Mesothelial cell of epicardium (in vitro differentiated cells): ENCODE data around the gene ANKS1A. TPM values are rescaled to one million over a fixed set of nuclear protein-coding genes. Genes with fewer than 3 reads are reported as not detected.

Experiments used
- DNase-seq, 2 experiments: peaks; one replicate each; pipeline ENCODE4 v3.0.0; 2021; ENCODE audit warnings: low spot score in 2 of 2; ENCODE audit not compliant: unreplicated experiment in 2 of 2
- H3K27ac Mint-ChIP-seq: 2 replicates; pipeline ENCODE4 v1.8.0; 2021; ENCODE audit warnings: mixed read lengths
- H3K27me3 Mint-ChIP-seq: 2 replicates; pipeline ENCODE4 v1.8.0; 2021; ENCODE audit warnings: low read depth, mixed read lengths
- H3K36me3 Mint-ChIP-seq: 2 replicates; pipeline ENCODE4 v1.8.0; 2021; ENCODE audit warnings: mixed read lengths
- H3K4me1 Mint-ChIP-seq: 2 replicates; pipeline ENCODE4 v1.8.0; 2021; ENCODE audit warnings: mixed read lengths
- H3K4me3 Mint-ChIP-seq: 2 replicates; pipeline ENCODE4 v1.8.0; 2021; ENCODE audit warnings: mild to moderate bottlenecking, moderate library complexity, mixed read lengths
- H3K9me3 Mint-ChIP-seq: 2 replicates; pipeline ENCODE4 v1.8.0; 2021; ENCODE audit warnings: mixed read lengths
- total RNA-seq: library from RNA; stranded (reverse); gene quantifications from 3 replicates; pipeline ENCODE4 v1.2.1, GENCODE V29; 2021
- TF ChIP-seq, protein P1 (sequence below): fragments of 200-600 bp; sonication (generic); IDR thresholded peaks from one replicate; pipeline ENCODE4 v1.5.0; 2021; ENCODE audit warnings: antibody characterized with exemption; ENCODE audit not compliant: unreplicated experiment

Gene ANKS1A
- total RNA-seq, 1 donor from 2014 or later: 30.6 TPM

DNA sequence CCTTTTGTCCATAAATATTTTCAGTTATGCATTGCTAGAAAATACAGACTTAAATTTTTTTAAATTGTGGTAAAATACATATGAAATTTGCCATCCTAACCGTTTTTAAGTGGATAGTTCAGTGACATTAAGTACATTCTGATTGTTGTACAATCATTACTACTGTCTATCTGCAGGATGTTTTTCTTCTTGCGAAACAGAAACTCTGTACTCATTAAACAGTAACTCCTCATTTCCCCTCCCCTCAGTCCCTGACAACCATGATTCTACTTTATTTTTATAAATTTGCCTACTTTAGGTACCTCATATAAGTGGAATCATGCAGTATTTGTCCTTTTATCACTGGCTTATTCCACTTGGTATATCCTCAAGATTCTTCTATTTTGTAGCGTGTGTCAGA is 22.5 kb upstream of the ANKS1A start:
- no peaks in the 10 kb centered on the region for H3K27me3 Mint-ChIP-seq

DNA sequence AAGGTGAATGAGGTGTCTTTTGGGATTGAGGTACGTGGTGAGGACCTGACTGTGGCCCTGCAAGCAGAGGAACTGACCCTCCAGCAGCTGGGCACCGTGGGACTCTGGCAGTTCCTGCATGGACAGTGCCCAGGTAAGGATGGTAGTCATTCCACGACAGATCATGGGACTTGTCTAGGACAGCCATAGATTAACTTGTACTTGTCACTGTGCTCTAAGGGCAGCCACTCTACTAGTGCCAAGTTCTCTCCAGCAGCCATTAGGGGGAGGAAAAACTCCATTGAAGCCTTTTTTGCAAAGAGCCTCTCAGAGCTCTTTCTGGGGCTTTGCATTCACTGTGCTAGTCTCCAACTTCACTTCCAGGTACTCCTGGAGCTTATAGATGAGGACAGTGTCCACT is 21.6 kb upstream of the ANKS1A start:
- Mint-ChIP-seq H3K27me3 (no peaks in the 10 kb centered on the region), H3K4me1 (no peaks in the 10 kb centered on the region), H3K9me3 (no peaks in the 10 kb centered on the region), H3K4me3 (no peak overlapping the region), H3K27ac (no peak overlapping the region), H3K36me3 (peaks cover 35% of the 10 kb centered on the region)
- TF ChIP-seq, protein P1, sequence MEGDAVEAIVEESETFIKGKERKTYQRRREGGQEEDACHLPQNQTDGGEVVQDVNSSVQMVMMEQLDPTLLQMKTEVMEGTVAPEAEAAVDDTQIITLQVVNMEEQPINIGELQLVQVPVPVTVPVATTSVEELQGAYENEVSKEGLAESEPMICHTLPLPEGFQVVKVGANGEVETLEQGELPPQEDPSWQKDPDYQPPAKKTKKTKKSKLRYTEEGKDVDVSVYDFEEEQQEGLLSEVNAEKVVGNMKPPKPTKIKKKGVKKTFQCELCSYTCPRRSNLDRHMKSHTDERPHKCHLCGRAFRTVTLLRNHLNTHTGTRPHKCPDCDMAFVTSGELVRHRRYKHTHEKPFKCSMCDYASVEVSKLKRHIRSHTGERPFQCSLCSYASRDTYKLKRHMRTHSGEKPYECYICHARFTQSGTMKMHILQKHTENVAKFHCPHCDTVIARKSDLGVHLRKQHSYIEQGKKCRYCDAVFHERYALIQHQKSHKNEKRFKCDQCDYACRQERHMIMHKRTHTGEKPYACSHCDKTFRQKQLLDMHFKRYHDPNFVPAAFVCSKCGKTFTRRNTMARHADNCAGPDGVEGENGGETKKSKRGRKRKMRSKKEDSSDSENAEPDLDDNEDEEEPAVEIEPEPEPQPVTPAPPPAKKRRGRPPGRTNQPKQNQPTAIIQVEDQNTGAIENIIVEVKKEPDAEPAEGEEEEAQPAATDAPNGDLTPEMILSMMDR: no peak
- no peak for DNase-seq

More for the DNA sequence above, 22.5 kb upstream of the ANKS1A start:
- Mint-ChIP-seq H3K9me3 (no peaks in the 10 kb centered on the region), H3K4me3 (no peak overlapping the region), H3K27ac (no peak overlapping the region), H3K36me3 (peaks cover 32% of the 10 kb centered on the region), H3K4me1 (no peaks in the 10 kb centered on the region)
- TF ChIP-seq, protein P1: no peak
- DNase-seq: no peak

DNA sequence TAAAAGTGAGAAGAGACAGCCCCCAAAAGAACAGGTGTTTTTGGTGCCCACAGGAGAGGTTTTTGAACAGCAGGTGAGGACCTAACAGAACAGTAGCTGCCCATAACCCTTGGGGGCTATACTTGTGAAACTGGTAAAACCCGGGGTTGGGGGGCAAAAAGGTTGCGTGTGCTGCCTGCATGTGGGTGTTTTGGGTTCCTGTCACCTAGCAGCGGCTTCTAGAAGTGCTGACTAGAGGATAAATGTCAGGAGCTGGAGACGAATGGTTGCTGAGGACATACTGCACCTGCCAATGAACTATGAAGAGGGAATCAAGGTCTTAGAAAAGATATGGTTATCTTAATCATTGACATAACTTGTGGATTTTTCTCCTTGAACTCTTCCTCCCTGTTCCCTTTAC is 17.2 kb upstream of the ANKS1A start:
- no peaks in the 10 kb centered on the region for H3K9me3 Mint-ChIP-seq
- TF ChIP-seq, protein P1: no peak
- H3K36me3 Mint-ChIP-seq: peaks cover 30% of the 10 kb centered on the region
- no peak for DNase-seq
- no peak overlapping the region for H3K4me3 Mint-ChIP-seq
- no peaks in the 10 kb centered on the region for H3K27me3 Mint-ChIP-seq
- H3K27ac Mint-ChIP-seq: no peak overlapping the region
- no peaks in the 10 kb centered on the region for H3K4me1 Mint-ChIP-seq

DNA sequence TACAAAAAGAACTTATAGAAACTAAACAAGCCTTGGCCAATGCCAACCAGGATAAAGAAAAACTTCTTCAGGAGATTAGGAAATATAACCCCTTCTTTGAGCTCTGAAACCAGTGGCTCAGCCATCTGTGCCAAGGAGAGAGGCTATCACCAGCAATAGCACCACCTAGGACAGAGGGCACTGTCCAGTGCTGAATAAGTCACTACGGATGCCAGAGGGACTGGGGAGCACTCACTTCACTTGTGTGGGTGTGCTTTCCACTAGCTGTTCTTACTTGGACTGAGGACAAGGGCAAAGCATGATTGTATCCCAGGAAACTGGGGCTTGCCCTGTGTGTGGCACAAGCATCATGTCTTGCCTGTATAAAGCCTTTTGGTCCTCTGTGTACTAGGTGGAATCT is 16.7 kb upstream of the ANKS1A start:
- Mint-ChIP-seq H3K27ac (no peak overlapping the region), H3K27me3 (no peaks in the 10 kb centered on the region), H3K36me3 (peaks cover 29% of the 10 kb centered on the region), H3K9me3 (no peaks in the 10 kb centered on the region), H3K4me3 (no peak overlapping the region), H3K4me1 (no peaks in the 10 kb centered on the region)
- TF ChIP-seq, protein P1: no peak
- DNase-seq: no peak

DNA sequence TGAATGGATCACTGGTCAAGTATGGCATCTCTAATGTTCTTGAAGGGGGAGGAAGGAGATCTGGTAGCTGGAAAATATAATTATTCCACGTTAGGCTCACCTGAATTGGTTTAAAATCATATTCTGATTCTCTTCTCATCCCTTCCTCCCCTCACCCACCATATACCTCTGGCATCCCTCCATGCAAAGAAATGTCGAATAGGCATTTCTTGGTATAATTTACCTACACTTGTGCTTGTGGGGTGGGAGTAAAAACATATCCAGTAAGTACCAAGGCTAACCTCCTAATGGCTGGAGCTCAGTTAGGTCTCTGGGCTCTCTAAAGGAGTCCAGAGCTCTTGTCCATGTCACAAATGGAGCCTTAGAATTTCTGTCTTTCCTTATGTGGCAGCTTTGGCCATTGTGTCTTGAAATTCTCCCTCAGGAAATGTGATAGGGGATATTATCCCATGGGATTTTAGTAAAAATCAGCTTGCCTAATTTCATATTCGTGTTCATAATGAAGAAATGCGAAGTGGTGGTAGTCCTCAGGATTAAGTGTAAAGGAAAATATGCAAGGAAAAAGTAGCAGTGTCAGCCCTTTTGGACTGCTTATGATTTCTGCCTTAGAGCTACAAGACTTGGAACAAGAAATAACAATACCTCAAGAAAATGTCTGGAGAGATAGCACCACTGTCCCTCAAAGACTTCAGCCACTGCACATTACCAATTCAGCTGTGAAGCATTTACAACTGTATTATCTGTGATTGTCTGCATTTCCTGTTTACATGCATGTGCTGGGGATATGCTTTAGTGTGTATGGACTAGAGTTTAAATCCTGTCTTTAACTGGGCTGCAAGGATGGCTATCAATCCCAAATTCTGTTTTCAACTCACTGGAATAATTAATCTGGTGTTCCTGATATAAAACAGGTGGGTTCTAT is 13.5 kb upstream of the ANKS1A start:
- Mint-ChIP-seq H3K4me3 (no peak overlapping the region), H3K9me3 (no peaks in the 10 kb centered on the region), H3K27ac (no peak overlapping the region), H3K27me3 (no peaks in the 10 kb centered on the region), H3K4me1 (no peaks in the 10 kb centered on the region), H3K36me3 (peaks cover 25% of the 10 kb centered on the region)
- DNase-seq: no peak
- TF ChIP-seq, protein P1: no peak
